ENCODE measurements around the gene ASB2. TPM values are rescaled to one million over a fixed set of nuclear protein-coding genes. Genes with fewer than 3 reads are reported as not detected.

Gene ASB2
- total RNA-seq, 1 experiment from 2014 or later: not detected

DNA sequence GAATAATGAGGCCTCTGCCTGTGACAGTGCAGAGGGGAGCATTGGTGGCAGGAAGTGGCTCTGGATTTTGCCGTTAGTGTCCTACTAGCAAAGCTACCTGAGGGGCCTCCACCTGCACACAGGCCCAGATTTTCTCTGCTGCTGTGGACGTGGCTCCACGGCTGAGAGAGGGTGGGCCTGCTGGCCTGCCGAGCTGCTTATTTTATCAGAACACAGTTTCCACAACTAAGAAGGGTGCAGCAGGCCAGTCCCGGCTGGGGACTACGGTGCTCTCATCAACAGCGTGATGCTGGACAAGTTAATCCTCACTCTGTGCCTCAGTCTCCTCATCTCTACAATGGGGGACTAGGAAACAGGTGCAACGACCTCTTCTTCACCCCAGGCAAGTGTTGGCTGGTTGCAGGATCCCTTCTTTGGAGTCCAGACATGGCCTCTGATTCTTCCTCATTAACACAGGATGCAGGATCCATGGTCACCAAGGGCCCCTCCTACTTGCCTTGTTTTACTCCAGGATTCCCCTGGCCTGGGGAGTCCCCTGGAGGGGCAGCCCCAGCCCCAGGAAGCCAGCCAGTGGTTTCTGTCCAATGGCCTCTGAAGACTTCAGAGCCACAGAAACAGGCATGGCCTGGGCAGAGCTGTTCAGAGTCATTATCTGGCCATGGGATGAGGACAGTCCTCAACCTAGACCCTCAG, 45.9 kb downstream of the ASB2 start:
- POLR2A ChIA-PET (ENCODE audit: unreplicated experiment): no interaction called here
- CTCF ChIA-PET: no interaction called here
- intact Hi-C loops (cut with micrococcal nuclease; ENCODE audit: unreplicated experiment): no loop called here
- no TSS peak for BruUV-seq (replicated peaks)
- Histone ChIP-seq H3K36me3 (ENCODE audit: low read depth) (no peaks in the 10 kb centered on the region), H3K4me3 (no peak overlapping the region), H3K9me3 (ENCODE audit: insufficient read depth, low read depth) (no peaks in the 10 kb centered on the region), H3K9me2 (ENCODE audit: insufficient read depth) (no peaks in the 10 kb centered on the region), H3K27me3 (ENCODE audit: insufficient read depth, low read depth) (no peaks in the 10 kb centered on the region; the same call in 1 of the 2 replicates), H4K20me1 (ENCODE audit: insufficient read depth) (no peaks in the 10 kb centered on the region), H3K4me1 (replicated peaks; ENCODE audit: insufficient read depth) (no peaks in the 10 kb centered on the region), H3K79me2 (ENCODE audit: low read depth) (no peaks in the 10 kb centered on the region), H3K27ac (no peak overlapping the region), H2AFZ (no peak overlapping the region), H3F3A (ENCODE audit: insufficient read depth, low read depth) (no peaks in the 10 kb centered on the region), H3K4me2 (no peak overlapping the region)
- TF ChIP-seq EZH2 (IDR thresholded peaks at IDR 0.05; ENCODE audit: low read depth): no peak
- TF ChIP-seq, protein P1, sequence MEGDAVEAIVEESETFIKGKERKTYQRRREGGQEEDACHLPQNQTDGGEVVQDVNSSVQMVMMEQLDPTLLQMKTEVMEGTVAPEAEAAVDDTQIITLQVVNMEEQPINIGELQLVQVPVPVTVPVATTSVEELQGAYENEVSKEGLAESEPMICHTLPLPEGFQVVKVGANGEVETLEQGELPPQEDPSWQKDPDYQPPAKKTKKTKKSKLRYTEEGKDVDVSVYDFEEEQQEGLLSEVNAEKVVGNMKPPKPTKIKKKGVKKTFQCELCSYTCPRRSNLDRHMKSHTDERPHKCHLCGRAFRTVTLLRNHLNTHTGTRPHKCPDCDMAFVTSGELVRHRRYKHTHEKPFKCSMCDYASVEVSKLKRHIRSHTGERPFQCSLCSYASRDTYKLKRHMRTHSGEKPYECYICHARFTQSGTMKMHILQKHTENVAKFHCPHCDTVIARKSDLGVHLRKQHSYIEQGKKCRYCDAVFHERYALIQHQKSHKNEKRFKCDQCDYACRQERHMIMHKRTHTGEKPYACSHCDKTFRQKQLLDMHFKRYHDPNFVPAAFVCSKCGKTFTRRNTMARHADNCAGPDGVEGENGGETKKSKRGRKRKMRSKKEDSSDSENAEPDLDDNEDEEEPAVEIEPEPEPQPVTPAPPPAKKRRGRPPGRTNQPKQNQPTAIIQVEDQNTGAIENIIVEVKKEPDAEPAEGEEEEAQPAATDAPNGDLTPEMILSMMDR (conservative IDR thresholded peaks at IDR 0.05): no peak
- DNase-seq: no peak

DNA sequence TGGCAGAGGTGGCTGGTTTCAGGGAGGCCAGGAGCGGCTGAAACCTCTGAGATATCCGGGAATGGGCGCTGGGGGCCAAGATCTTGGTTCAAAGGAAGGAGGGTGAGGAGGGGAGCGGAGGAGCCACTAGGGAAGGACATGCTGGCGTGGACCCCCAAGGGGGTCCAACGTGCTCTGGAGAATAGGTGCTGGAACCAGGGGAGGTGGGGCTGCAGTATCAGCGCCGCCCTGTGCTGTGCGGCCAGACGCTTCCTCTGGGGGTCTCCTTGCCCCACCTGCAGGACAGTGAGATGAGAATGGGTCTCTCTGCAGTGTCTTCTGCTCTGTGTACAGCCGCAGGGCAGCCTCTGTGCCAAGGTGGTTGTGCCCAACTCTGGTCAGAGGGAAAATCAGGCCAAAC, 46.7 kb downstream of the ASB2 start:
- no peaks in the 10 kb centered on the region for H4K20me1 ChIP-seq (ENCODE audit: insufficient read depth)
- ChIA-PET CTCF (no interaction called here), POLR2A (ENCODE audit: unreplicated experiment) (no interaction called here)
- H3K27ac ChIP-seq: no peak overlapping the region
- H3K36me3 ChIP-seq (ENCODE audit: low read depth): no peaks in the 10 kb centered on the region
- H2AFZ ChIP-seq: no peak overlapping the region
- no peaks in the 10 kb centered on the region for H3K79me2 ChIP-seq (ENCODE audit: low read depth)
- intact Hi-C loops (cut with micrococcal nuclease; ENCODE audit: unreplicated experiment): no loop called here
- no peak overlapping the region for H3K4me2 ChIP-seq
- H3K4me1 ChIP-seq (replicated peaks; ENCODE audit: insufficient read depth): no peaks in the 10 kb centered on the region
- no peaks in the 10 kb centered on the region for H3K9me2 ChIP-seq (ENCODE audit: insufficient read depth)
- no peak overlapping the region for H3K4me3 ChIP-seq
- no peaks in the 10 kb centered on the region for H3F3A ChIP-seq (ENCODE audit: insufficient read depth, low read depth)
- H3K27me3 ChIP-seq (ENCODE audit: insufficient read depth, low read depth): peaks cover 4% of the 10 kb centered on the region; the same call in 1 of the 2 replicates
- BruUV-seq (replicated peaks): no TSS peak
- TF ChIP-seq, protein P1 (conservative IDR thresholded peaks at IDR 0.05): no peak
- no peak for DNase-seq
- H3K9me3 ChIP-seq (ENCODE audit: insufficient read depth, low read depth): no peaks in the 10 kb centered on the region

DNA sequence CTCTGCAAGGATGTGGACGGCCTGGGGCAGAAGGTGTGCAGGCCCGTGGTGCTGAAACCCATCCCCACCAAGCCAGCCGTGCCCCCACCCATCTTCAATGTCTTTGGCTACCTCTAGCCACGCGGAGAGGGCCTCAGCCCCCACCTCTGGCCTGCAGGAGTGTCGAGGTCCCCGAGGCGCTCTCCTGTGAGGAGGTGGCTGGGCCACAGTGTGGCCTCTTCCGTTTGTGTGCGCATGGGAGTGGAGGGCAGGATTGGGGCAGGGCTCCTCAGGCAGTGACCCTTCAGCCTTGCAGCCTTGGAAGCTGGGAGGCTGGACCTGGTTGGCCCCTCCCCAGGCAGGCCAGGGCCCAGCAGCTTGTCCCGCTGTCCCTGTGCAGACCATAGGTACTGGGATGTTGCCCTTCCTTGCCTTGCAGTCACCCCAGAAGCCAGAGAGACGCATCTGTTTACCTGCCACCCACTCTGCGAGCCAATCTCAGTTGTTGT, 47.3 kb downstream of the ASB2 start:
- no peaks in the 10 kb centered on the region for H3K36me3 ChIP-seq (ENCODE audit: low read depth)
- no peak overlapping the region for H3K4me3 ChIP-seq
- no peaks in the 10 kb centered on the region for H3K79me2 ChIP-seq (ENCODE audit: low read depth)
- ChIA-PET CTCF (no interaction called here), POLR2A (ENCODE audit: unreplicated experiment) (no interaction called here)
- H3K27me3 ChIP-seq (ENCODE audit: insufficient read depth, low read depth): peaks cover 9% of the 10 kb centered on the region
- no peaks in the 10 kb centered on the region for H3F3A ChIP-seq (ENCODE audit: insufficient read depth, low read depth)
- H4K20me1 ChIP-seq (ENCODE audit: insufficient read depth): no peaks in the 10 kb centered on the region
- TF ChIP-seq, protein P1 (conservative IDR thresholded peaks at IDR 0.05): no peak
- TF ChIP-seq EZH2 (IDR thresholded peaks at IDR 0.05; ENCODE audit: low read depth): no peak
- H3K9me2 ChIP-seq (ENCODE audit: insufficient read depth): no peaks in the 10 kb centered on the region
- no peak overlapping the region for H3K27ac ChIP-seq
- intact Hi-C loops (cut with micrococcal nuclease; ENCODE audit: unreplicated experiment): no loop called here
- no peaks in the 10 kb centered on the region for H3K9me3 ChIP-seq (ENCODE audit: insufficient read depth, low read depth)
- BruUV-seq (replicated peaks): no TSS peak
- no peaks in the 10 kb centered on the region for H3K4me1 ChIP-seq (replicated peaks; ENCODE audit: insufficient read depth)
- H2AFZ ChIP-seq: no peak overlapping the region
- H3K4me2 ChIP-seq: no peak overlapping the region
- no peak for DNase-seq

All from PC-9 (cell line).